H1 (cell line): ENCODE results near the gene PTPRD.

Experiments used
- BCL11A ChIP-seq, 2 experiments: IDR thresholded peaks; one replicate each; pipeline ENCODE4 v1.6.1; 2011; ENCODE audit warnings: low read depth in 2 of 2, low read length in 2 of 2, mild to moderate bottlenecking in 2 of 2
- CHD2 ChIP-seq: IDR thresholded peaks from 2 replicates; pipeline ENCODE4 v1.6.1; 2012; ENCODE audit warnings: low read length, improper control_type of control experiment
- EP300 ChIP-seq, 2 experiments: IDR thresholded peaks; 1 replicate in 1 of 2; 2 replicates in 1 of 2; pipeline ENCODE4 v1.6.1; 2011 to 2012; ENCODE audit warnings: low read depth in 2 of 2, low read length in 2 of 2, mild to moderate bottlenecking in 2 of 2, borderline replicate concordance in 1 of 2, inconsistent platforms in 1 of 2, moderate library complexity in 1 of 2
- FOSL1 ChIP-seq: IDR thresholded peaks from 2 replicates; pipeline ENCODE4 v1.6.1; 2011; ENCODE audit warnings: mild to moderate bottlenecking, low read depth, low read length, moderate library complexity; ENCODE audit not compliant: insufficient read depth
- PHF8 ChIP-seq: fragments of 200-600 bp; sonication (generic); conservative IDR thresholded peaks from 2 replicates; pipeline ENCODE4 v1.7.1; 2012; ENCODE audit warnings: low read depth, mild to moderate bottlenecking, inconsistent platforms, low read length, moderate library complexity
- TAF1 ChIP-seq: IDR thresholded peaks from 2 replicates; pipeline ENCODE4 v1.6.1; 2011; ENCODE audit warnings: mild to moderate bottlenecking, low read depth, low read length
- TF ChIP-seq, protein P1 (sequence below), 3 experiments: IDR thresholded peaks; 1 replicate in 2 of 3; 2 replicates in 1 of 3; pipeline versions ENCODE4 v1.5.1 to v1.6.1; 2011; ENCODE audit warnings: low read length in 3 of 3, mild to moderate bottlenecking in 3 of 3, inconsistent platforms in 2 of 3, low read depth in 1 of 3, moderate library complexity in 1 of 3; ENCODE audit not compliant: insufficient read depth in 1 of 3; ENCODE audit errors: control extremely low read depth in 1 of 3
- TF ChIP-seq, protein P2 (sequence below): IDR thresholded peaks from 2 replicates; pipeline ENCODE4 v1.6.1; 2012; ENCODE audit warnings: inconsistent platforms

DNA sequence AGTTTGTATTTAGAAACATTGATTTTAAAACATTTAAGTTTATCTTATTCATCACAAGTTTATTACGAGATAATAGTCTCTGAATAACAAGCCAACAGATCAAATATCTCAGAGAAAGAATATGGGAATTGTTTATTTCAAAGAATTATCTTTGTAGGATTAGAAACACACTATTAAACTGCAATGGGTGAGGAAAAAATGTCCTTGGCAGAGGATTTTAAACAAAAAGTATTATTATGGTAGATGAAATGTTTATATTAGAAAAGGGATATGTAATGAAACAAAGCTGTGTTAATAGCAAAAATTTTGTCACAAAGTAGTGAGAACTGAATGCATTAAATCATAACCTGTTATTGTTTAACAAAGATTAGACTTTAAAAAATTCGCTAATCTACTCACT, 1430.4 kb downstream of the PTPRD start:
- TF ChIP-seq EP300 (IDR thresholded peaks at IDR 0.05; ENCODE audit: borderline replicate concordance in 1 of 2, low read depth in 2 of 2, low read length in 2 of 2): no peak
- TF ChIP-seq, protein P1, sequence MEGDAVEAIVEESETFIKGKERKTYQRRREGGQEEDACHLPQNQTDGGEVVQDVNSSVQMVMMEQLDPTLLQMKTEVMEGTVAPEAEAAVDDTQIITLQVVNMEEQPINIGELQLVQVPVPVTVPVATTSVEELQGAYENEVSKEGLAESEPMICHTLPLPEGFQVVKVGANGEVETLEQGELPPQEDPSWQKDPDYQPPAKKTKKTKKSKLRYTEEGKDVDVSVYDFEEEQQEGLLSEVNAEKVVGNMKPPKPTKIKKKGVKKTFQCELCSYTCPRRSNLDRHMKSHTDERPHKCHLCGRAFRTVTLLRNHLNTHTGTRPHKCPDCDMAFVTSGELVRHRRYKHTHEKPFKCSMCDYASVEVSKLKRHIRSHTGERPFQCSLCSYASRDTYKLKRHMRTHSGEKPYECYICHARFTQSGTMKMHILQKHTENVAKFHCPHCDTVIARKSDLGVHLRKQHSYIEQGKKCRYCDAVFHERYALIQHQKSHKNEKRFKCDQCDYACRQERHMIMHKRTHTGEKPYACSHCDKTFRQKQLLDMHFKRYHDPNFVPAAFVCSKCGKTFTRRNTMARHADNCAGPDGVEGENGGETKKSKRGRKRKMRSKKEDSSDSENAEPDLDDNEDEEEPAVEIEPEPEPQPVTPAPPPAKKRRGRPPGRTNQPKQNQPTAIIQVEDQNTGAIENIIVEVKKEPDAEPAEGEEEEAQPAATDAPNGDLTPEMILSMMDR (IDR thresholded peaks at IDR 0.05; ENCODE audit: control extremely low read depth in 1 of 3, insufficient read depth in 1 of 3, low read depth in 1 of 3, low read length in 3 of 3): no peak
- no peak for TF ChIP-seq FOSL1
- TF ChIP-seq, protein P2, sequence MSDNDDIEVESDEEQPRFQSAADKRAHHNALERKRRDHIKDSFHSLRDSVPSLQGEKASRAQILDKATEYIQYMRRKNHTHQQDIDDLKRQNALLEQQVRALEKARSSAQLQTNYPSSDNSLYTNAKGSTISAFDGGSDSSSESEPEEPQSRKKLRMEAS: no peak
- no peak for TF ChIP-seq BCL11A (IDR thresholded peaks at IDR 0.05; ENCODE audit: low read depth in 2 of 2, low read length in 2 of 2)
- TF ChIP-seq CHD2: no peak
- TF ChIP-seq TAF1: no peak
- no peak for TF ChIP-seq PHF8
